K562 (cell line): ENCODE measurements around the gene MBNL2. TPM values are rescaled to one million over a fixed set of nuclear protein-coding genes. Genes with fewer than 3 reads are reported as not detected.
A peak's percentile ranks its signal among the peaks of the same experiment; 100 is the strongest.

Experiments used
- ATAC-seq: fragments of 200-7000 bp; cut with Tn5 transposase; 3 replicates; pipeline ENCODE4 v1.9.1; 2020; ENCODE audit warnings: moderate library complexity
- BruUV-seq: library from RNA; stranded (reverse); fragments of 400-500 nt; replicated peaks from 2 replicates; lab custom pipeline; 2021; lab: Mats Ljungman, UMichigan
- CTCF ChIA-PET: fragments of 300-600 bp; formaldehyde crosslinking; extraction: SDS; loops from one replicate; lab custom pipeline; 2021; ENCODE audit warnings: low intra/inter-chr PET ratio; lab: Yijun Ruan, JAX
- POLR2A ChIA-PET: fragments of 300-600, 350-650 bp; sonication (Branson Sonifier 250); formaldehyde crosslinking; extraction: SDS; loops from one replicate; lab custom pipeline; 2021; ENCODE audit warnings: antibody characterized with exemption, inconsistent platforms; lab: Yijun Ruan, JAX
- DNase-seq, 4 experiments: peaks; one replicate each; pipeline versions ENCODE4 v3.0.0 to v3.0.0-alpha.2; 2011 to 2018; ENCODE audit warnings: low spot score in 3 of 4, mixed read lengths in 3 of 4; ENCODE audit errors: extremely low read depth in 1 of 4
- FAIRE-seq: peaks from 2 replicates; lab custom pipeline; 2011; peaks lifted over from hg19 to GRCh38; lab: Jason Lieb, UNC
- H2AFZ ChIP-seq: 2 replicates; pipeline ENCODE4 v1.6.0; 2011; ENCODE audit warnings: low read depth, low read length, control low read depth, inconsistent platforms
- H3K27ac ChIP-seq: fragments of 200-600 bp; 3 replicates; pipeline ENCODE4 v1.8.0; 2011; ENCODE audit warnings: low read depth, mild to moderate bottlenecking, control low read depth, inconsistent platforms, low read length, moderate library complexity, mixed read lengths; ENCODE audit errors: extremely low read depth
- H3K27me3 ChIP-seq, 2 experiments: fragments of 300-600 bp in 1 of 2; 2 replicates in 1 of 2; 3 replicates in 1 of 2; pipeline versions ENCODE4 v1.6.0 to v1.8.0; 2011; ENCODE audit warnings: inconsistent platforms in 2 of 2, low read length in 2 of 2, mild to moderate bottlenecking in 1 of 2, mixed read lengths in 1 of 2, moderate library complexity in 1 of 2; ENCODE audit not compliant: control insufficient read depth in 2 of 2, insufficient read depth in 2 of 2
- H3K36me3 ChIP-seq: fragments of 300-600 bp; 3 replicates; pipeline ENCODE4 v1.8.0; 2011; ENCODE audit warnings: mild to moderate bottlenecking, low read length, inconsistent platforms; ENCODE audit not compliant: control insufficient read depth, insufficient read depth
- H3K4me1 ChIP-seq, 2 experiments: fragments of 200-600 bp in 1 of 2; replicated peaks in 1 of 2; 2 replicates in 1 of 2; 3 replicates in 1 of 2; pipeline versions ENCODE4 v1.5.1 to v1.8.0; 2011; ENCODE audit warnings: inconsistent platforms in 2 of 2, low read length in 2 of 2, mild to moderate bottlenecking in 1 of 2, mixed read lengths in 1 of 2, moderate library complexity in 1 of 2; ENCODE audit not compliant: control insufficient read depth in 2 of 2, insufficient read depth in 2 of 2
- H3K4me2 ChIP-seq: 2 replicates; pipeline ENCODE4 v1.6.1; 2011; ENCODE audit warnings: low read length, control low read depth, inconsistent platforms, mixed read lengths; ENCODE audit not compliant: insufficient read depth
- H3K4me3 ChIP-seq: fragments of 200-600 bp; sonication (generic), shearing (Covaris generic); 2 replicates; pipeline ENCODE4 v1.5.1; 2016; ENCODE audit warnings: control low read depth, inconsistent platforms
- H3K79me2 ChIP-seq: fragments of 200-600 bp; 3 replicates; pipeline ENCODE4 v1.8.0; 2011; ENCODE audit warnings: low read length, inconsistent platforms; ENCODE audit not compliant: control insufficient read depth, insufficient read depth
- H3K9ac ChIP-seq, 2 experiments: 2 replicates each; pipeline versions ENCODE4 v1.6.0 to v1.6.1; 2011; ENCODE audit warnings: low read depth in 2 of 2, low read length in 2 of 2, control low read depth in 1 of 2, inconsistent platforms in 1 of 2, mild to moderate bottlenecking in 1 of 2, mixed read lengths in 1 of 2; ENCODE audit not compliant: insufficient read depth in 1 of 2
- H3K9me1 ChIP-seq: one replicate; pipeline ENCODE4 v1.6.0; 2011; ENCODE audit warnings: inconsistent platforms, mild to moderate bottlenecking, low read length, moderate library complexity; ENCODE audit not compliant: control insufficient read depth, insufficient read depth
- H3K9me3 ChIP-seq: replicated peaks from 2 replicates; pipeline ENCODE4 v1.5.1; 2011; ENCODE audit warnings: low read depth, low read length, inconsistent platforms; ENCODE audit not compliant: control insufficient read depth, insufficient read depth
- H4K20me1 ChIP-seq: replicated peaks from 2 replicates; pipeline ENCODE4 v1.6.1; 2011; ENCODE audit warnings: low read length, inconsistent platforms, mixed read lengths; ENCODE audit not compliant: control insufficient read depth, insufficient read depth
- ARID3B ChIP-seq: fragments of 250-450 bp; sonication (Bioruptor Pico); IDR thresholded peaks from 2 replicates; pipeline ENCODE4 v1.4.0; 2020; ENCODE audit warnings: borderline replicate concordance
- GTF2B ChIP-seq: IDR thresholded peaks from 2 replicates; pipeline ENCODE4 v1.6.1; 2011; ENCODE audit not compliant: insufficient read length; ENCODE audit errors: extremely low read depth
- HBP1 ChIP-seq: fragments of 450-650 bp; formaldehyde crosslinking; IDR thresholded peaks from 2 replicates; pipeline ENCODE4 v1.4.0; 2022; ENCODE audit warnings: missing genetic modification characterization
- ILK ChIP-seq: fragments of 450-650 bp; IDR thresholded peaks from 2 replicates; pipeline ENCODE4 v1.6.1; 2016; ENCODE audit warnings: missing genetic modification characterization, low read depth, mild to moderate bottlenecking, missing compliant biosample characterization, moderate library complexity, borderline replicate concordance
- NCOA4 ChIP-seq: fragments of 450-650 bp; IDR thresholded peaks from 2 replicates; pipeline ENCODE4 v1.6.1; 2018; ENCODE audit warnings: mild to moderate bottlenecking; ENCODE audit not compliant: partially characterized antibody
- SAFB2 ChIP-seq: fragments of 200-400 bp; formaldehyde crosslinking; IDR thresholded peaks from 2 replicates; pipeline ENCODE4 v1.6.1; 2018; ENCODE audit warnings: borderline replicate concordance, low read length, low read depth, moderate library complexity; ENCODE audit not compliant: severe bottlenecking
- ZBED1 ChIP-seq: IDR thresholded peaks from 2 replicates; pipeline ENCODE4 v1.6.1; 2014
- ZNF324 ChIP-seq: fragments of 250-450 bp; sonication (Bioruptor Pico); IDR thresholded peaks from 2 replicates; pipeline ENCODE4 v1.4.0; 2020; ENCODE audit warnings: mild to moderate bottlenecking
- WGBS: fragments of 100-300 bp; shearing (Covaris generic); methylation state at CpG from one replicate; pipeline ENCODE4 v1.1.6; 2016; ENCODE audit warnings: low coverage, mixed read lengths; ENCODE audit not compliant: insufficient coverage; ENCODE audit errors: missing lambda C conversion rate; 5-methylcytosine and 5-hydroxymethylcytosine counted together
- in situ Hi-C: fragments of 300-500 bp; cut with MboI; formaldehyde crosslinking; loops from 4 replicates; pipeline ENCODE4 v1.15.0; 2018; ENCODE audit warnings: inconsistent platforms, mixed read lengths
- intact Hi-C: fragments of 100-400 bp; cut with micrococcal nuclease; formaldehyde crosslinking; loops from 2 replicates; pipeline ENCODE4 v1.14.2; 2022
- polyA plus RNA-seq, 8 experiments: library from polyadenylated mRNA; depleted of rRNA in 4 of 8; stranded (reverse) in 5 of 8; unstranded in 3 of 8; fragments of >200 nt; fragmentation: Nextera tagmentation in 2 of 8; fragmentation: Illumina TruSeq in 1 of 8; extraction: Ambion mirVana in 2 of 8; extraction: Trizol in 1 of 8; gene quantifications; 2 replicates each; pipeline versions ENCODE4 v1.2.1 to v1.2.3, GENCODE V29; 2011 to 2014; ENCODE audit warnings: inconsistent platforms in 1 of 8, missing spikeins in 1 of 8
- total RNA-seq, 7 experiments: library from RNA; depleted of rRNA in 6 of 7; stranded (reverse); fragments of >200 nt in 6 of 7; fragmentation: Illumina TruSeq in 2 of 7; extraction: Trizol in 2 of 7; gene quantifications; 2 replicates each; pipeline versions ENCODE4 v1.2.1 to v1.2.3, GENCODE V29; 2011 to 2021; ENCODE audit warnings: low replicate concordance in 1 of 7
- TF ChIP-seq, protein P1 (sequence below): fragments of 250-450 bp; sonication (Bioruptor Pico); IDR thresholded peaks from 2 replicates; pipeline ENCODE4 v1.5.0; 2022; ENCODE audit warnings: mild to moderate bottlenecking
- TF ChIP-seq, protein P2 (sequence below): sonication (generic); formaldehyde crosslinking; IDR thresholded peaks from 2 replicates; pipeline ENCODE4 v1.9.0; 2022; ENCODE audit warnings: mild to moderate bottlenecking, missing genetic modification reagents
- TF ChIP-seq, protein P3 (sequence below): fragments of 250-450 bp; sonication (Bioruptor Pico); IDR thresholded peaks from 2 replicates; pipeline ENCODE4 v1.5.1; 2021; ENCODE audit warnings: mild to moderate bottlenecking

Gene MBNL2
- total and polyA plus RNA-seq, 9 of the 15 experiments (the other 6 are each of a cell fraction or from before 2014, with no cell fraction given), result 7.0 to 24.8 (median 13.8) TPM

- no peak for TF ChIP-seq ARID3B (CRISPR knock-in tag)
These were observed 33.4 kb downstream of the MBNL2 start (continued) for GRCh38 chr13:97255515-97256021.

DNA sequence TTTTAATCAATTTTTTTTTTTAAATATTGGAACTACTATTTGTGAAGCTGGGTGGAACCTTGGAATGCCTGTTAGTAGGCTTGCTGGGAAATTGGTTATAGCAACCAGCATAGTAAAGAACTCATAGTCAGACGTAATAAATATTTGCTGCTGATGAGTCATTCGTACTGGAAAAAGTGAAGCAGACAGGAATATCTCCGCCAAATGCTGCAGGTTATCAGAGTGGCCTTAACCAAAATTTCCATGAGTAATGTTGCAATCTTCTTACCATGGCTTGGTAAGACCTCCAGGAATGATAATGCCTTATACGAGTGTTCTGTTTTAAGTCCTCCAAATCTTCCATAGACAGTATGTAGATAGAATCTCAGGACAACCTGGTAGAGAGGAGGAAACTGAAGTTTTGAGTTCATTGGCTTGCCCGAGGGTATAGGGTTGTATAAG is 34.2 kb downstream of the MBNL2 start:
- FAIRE-seq (peak; percentile 82), DNase-seq (peak; percentile 20 to 75 (median 37)), ATAC-seq (no peak; the same call in 1 of the 3 replicates)
- peak overlapping the region; percentile 100 for H3K27ac ChIP-seq
- peaks cover 87% of the 10 kb centered on the region for H3K79me2 ChIP-seq
- WGBS, result 0% methylated on average over 5 of the region's 5 CpGs
- peaks cover 11% of the 10 kb centered on the region; the same call in 2 of the 3 replicates for H3K36me3 ChIP-seq
- H2AFZ ChIP-seq, result 0 out of 2 replicates have a peak overlapping the region, but pooled peaks have one; percentile 14
- BruUV-seq, result no TSS peak
- no peaks in the 10 kb centered on the region for H3K27me3 ChIP-seq
- no peak overlapping the region for H3K4me3 ChIP-seq
- H3K9me1 ChIP-seq, result no peaks in the 10 kb centered on the region
- no peaks in the 10 kb centered on the region for H3K9me3 ChIP-seq
- in situ Hi-C loops (no loop called here), intact Hi-C loops (loop anchor here (2.0 to 5.0 kb wide), 3 partner anchors 34 to 144 kb away; partner anchors contain the start of gene MBNL2)
- no peaks in the 10 kb centered on the region for H4K20me1 ChIP-seq
- CTCF ChIA-PET, result no interaction called here
- H3K4me1 ChIP-seq, result peaks cover 26 to 67% of the 10 kb centered on the region in 2 experiments
- POLR2A ChIA-PET, result no interaction called here
- peak overlapping the region; percentile 33; the same call in 1 of the 2 replicates for H3K4me2 ChIP-seq
- peak overlapping the region in 1 of 2 experiments; percentile 93; a peak in 2 of 4 replicates for H3K9ac ChIP-seq
- TF ChIP-seq HBP1 (CRISPR knock-in tag) (no peak), ILK (tag) (no peak), ZNF324 (CRISPR knock-in tag) (no peak), GTF2B (no peak), NCOA4 (no peak), SAFB2 (no peak), ZBED1 (no peak)
- TF ChIP-seq, protein P1, sequence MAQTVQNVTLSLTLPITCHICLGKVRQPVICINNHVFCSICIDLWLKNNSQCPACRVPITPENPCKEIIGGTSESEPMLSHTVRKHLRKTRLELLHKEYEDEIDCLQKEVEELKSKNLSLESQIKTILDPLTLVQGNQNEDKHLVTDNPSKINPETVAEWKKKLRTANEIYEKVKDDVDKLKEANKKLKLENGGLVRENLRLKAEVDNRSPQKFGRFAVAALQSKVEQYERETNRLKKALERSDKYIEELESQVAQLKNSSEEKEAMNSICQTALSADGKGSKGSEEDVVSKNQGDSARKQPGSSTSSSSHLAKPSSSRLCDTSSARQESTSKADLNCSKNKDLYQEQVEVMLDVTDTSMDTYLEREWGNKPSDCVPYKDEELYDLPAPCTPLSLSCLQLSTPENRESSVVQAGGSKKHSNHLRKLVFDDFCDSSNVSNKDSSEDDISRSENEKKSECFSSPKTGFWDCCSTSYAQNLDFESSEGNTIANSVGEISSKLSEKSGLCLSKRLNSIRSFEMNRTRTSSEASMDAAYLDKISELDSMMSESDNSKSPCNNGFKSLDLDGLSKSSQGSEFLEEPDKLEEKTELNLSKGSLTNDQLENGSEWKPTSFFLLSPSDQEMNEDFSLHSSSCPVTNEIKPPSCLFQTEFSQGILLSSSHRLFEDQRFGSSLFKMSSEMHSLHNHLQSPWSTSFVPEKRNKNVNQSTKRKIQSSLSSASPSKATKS (CRISPR knock-in tag), result no peak
- TF ChIP-seq, protein P2, sequence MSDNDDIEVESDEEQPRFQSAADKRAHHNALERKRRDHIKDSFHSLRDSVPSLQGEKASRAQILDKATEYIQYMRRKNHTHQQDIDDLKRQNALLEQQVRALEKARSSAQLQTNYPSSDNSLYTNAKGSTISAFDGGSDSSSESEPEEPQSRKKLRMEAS (CRISPR knock-in tag), result no peak
- TF ChIP-seq, protein P3, sequence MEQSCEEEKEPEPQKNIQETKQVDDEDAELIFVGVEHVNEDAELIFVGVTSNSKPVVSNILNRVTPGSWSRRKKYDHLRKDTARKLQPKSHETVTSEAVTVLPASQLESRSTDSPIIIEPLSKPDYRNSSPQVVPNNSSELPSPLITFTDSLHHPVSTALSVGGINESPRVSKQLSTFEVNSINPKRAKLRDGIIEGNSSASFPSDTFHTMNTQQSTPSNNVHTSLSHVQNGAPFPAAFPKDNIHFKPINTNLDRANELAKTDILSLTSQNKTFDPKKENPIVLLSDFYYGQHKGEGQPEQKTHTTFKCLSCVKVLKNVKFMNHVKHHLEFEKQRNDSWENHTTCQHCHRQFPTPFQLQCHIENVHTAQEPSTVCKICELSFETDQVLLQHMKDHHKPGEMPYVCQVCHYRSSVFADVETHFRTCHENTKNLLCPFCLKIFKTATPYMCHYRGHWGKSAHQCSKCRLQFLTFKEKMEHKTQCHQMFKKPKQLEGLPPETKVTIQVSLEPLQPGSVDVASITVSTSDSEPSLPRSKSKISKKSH, result no peak
